Stomach (tissue), 9 donors: ENCODE results near the gene SPDEF. TPM values are rescaled to one million over a fixed set of nuclear protein-coding genes. Genes with fewer than 3 reads are reported as not detected.

Source experiments
- DNase-seq, 2 donors: peaks; one replicate each; pipeline versions ENCODE4 v3.0.0 to v3.0.0-alpha.2; 2013 to 2019
- H3K27ac ChIP-seq, 5 donors: fragments of 200-600 bp in 4 of 5; sonication (generic) in 4 of 5; one replicate each; pipeline ENCODE4 v1.5.1; 2013 to 2019; ENCODE audit warnings: mild to moderate bottlenecking in 1 of 5, moderate library complexity in 1 of 5
- H3K27me3 ChIP-seq, 3 donors: fragments of 200-600 bp; sonication (generic); one replicate each; pipeline ENCODE4 v1.5.1; 2017 to 2019; ENCODE audit warnings: mixed run types in 1 of 3
- H3K36me3 ChIP-seq, 4 donors: fragments of 200-600 bp; sonication (generic); 1 replicate in 3 of 4; 2 replicates in 1 of 4; pipeline ENCODE4 v1.5.1; 2016 to 2019
- H3K4me1 ChIP-seq, 4 donors: fragments of 200-600 bp; sonication (generic); one replicate each; pipeline ENCODE4 v1.5.1; 2016 to 2019
- H3K4me3 ChIP-seq, 4 donors: fragments of 200-600 bp; sonication (generic) in 3 of 4; one replicate each; pipeline ENCODE4 v1.5.1; 2016 to 2019; ENCODE audit warnings: mild to moderate bottlenecking in 1 of 4
- H3K9me3 ChIP-seq, 4 donors: fragments of 200-600 bp; sonication (generic); one replicate each; pipeline ENCODE4 v1.5.1; 2016 to 2019
- EP300 ChIP-seq: sonication (generic); formaldehyde crosslinking; IDR thresholded peaks from one replicate; pipeline ENCODE4 v1.6.1; 2017; ENCODE audit warnings: antibody characterized with exemption
- POLR2A ChIP-seq, 4 donors: fragments of 450-650 bp; IDR thresholded peaks; one replicate each; pipeline ENCODE4 v1.6.1; 2016; ENCODE audit warnings: antibody characterized with exemption in 4 of 4, control low read depth in 2 of 4, mild to moderate bottlenecking in 1 of 4, moderate library complexity in 1 of 4
- POLR2AphosphoS5 ChIP-seq, 3 donors: sonication (generic); formaldehyde crosslinking; IDR thresholded peaks; one replicate each; pipeline ENCODE4 v1.6.1; 2016; ENCODE audit warnings: antibody characterized with exemption in 3 of 3
- WGBS, 5 donors: extraction: QIAGEN DNeasy Blood & Tissue Kit in 3 of 5; methylation state at CpG; one replicate each; pipeline versions ENCODE4 v1.1.5 to v1.1.7; 2013 to 2018; 5-methylcytosine and 5-hydroxymethylcytosine counted together
- intact Hi-C: fragments of 100-400 bp; cut with DNase I; formaldehyde crosslinking; loops from one replicate; pipeline ENCODE4 v1.15.1; 2023; ENCODE audit warnings: low total_unique reads
- polyA plus RNA-seq, 3 donors: library from polyadenylated mRNA; stranded (reverse); fragments of 200-250 nt; gene quantifications; one replicate each; pipeline ENCODE4 v1.2.3, GENCODE V29; 2013
- total RNA-seq, 5 donors: library from RNA; depleted of rRNA; stranded (reverse); fragments of >200 nt; gene quantifications; one replicate each; pipeline versions ENCODE4 v1.1.0 to v1.2.3, GENCODE V29; 2014 to 2016
- TF ChIP-seq, protein P1 (sequence below), 7 experiments: fragments of 450-650 bp in 4 of 7; fragments of 200-600 bp in 3 of 7; sonication (generic) in 3 of 7; IDR thresholded peaks; one replicate each; pipeline ENCODE4 v1.5.1; 2016 to 2019; ENCODE audit warnings: antibody characterized with exemption in 7 of 7, control low read depth in 2 of 7, mild to moderate bottlenecking in 1 of 7
- donor health status: healthy with polysubstance abuse.
- donor health status: Bipolar disorder and iron deficiency.
- donor health status: healthy.

Gene SPDEF
- total and polyA plus RNA-seq, 8 donors: 2.2 to 129 (median 31.4) TPM

DNA sequence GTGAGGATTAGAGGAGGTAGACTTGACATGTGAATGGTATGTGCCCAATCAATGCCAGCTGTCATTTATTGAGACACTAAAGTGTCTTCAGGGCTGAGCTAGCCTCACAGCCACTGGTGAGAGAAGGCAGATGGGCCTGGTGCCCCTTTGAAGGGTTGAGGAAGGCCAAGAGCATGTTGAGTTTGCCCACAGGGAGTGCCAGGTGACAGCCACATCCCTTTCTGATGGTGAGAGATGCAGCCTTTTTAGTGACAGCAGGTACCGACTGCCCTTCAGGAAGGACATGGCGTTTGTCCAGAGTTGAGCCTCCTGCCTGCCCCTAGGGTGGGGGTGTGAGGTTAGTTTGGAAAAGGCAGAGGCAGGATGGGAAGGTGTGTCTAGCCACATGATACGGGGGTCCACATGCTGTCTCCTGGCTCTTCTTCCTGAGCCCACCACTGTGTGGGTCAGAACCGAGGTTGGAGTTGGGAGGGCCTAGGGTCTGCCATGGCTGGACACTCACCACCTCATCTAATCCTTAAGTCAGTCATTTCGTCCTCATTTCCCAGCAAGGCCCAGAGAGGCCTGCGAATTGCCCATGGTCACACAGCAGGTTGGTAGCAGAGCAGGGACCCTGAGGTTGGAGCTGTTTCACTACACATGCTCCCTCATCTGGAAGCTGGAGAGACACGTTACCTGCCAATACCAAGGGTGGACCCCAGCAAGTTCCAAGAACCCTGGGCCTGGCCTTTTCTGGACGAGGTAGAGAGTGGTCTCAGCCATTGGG, 32.5 kb downstream of the SPDEF start:
- TF ChIP-seq, protein P1, sequence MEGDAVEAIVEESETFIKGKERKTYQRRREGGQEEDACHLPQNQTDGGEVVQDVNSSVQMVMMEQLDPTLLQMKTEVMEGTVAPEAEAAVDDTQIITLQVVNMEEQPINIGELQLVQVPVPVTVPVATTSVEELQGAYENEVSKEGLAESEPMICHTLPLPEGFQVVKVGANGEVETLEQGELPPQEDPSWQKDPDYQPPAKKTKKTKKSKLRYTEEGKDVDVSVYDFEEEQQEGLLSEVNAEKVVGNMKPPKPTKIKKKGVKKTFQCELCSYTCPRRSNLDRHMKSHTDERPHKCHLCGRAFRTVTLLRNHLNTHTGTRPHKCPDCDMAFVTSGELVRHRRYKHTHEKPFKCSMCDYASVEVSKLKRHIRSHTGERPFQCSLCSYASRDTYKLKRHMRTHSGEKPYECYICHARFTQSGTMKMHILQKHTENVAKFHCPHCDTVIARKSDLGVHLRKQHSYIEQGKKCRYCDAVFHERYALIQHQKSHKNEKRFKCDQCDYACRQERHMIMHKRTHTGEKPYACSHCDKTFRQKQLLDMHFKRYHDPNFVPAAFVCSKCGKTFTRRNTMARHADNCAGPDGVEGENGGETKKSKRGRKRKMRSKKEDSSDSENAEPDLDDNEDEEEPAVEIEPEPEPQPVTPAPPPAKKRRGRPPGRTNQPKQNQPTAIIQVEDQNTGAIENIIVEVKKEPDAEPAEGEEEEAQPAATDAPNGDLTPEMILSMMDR (IDR thresholded peaks at IDR 0.05): no peak
- TF ChIP-seq POLR2A (IDR thresholded peaks at IDR 0.05) (no peak), POLR2AphosphoS5 (IDR thresholded peaks at IDR 0.05) (no peak), EP300 (no peak)
- no peaks in the 10 kb centered on the region for H3K36me3 ChIP-seq
- no peak for DNase-seq
- H3K4me3 ChIP-seq: no peak overlapping the region
- intact Hi-C loops: no loop called here
- H3K27ac ChIP-seq: no peak overlapping the region
- 83 to 91% (median 88%) methylated on average over 1 to 8 of the region's 8 CpGs for WGBS, 5 donors
- no peaks in the 10 kb centered on the region for H3K9me3 ChIP-seq
- no peaks in the 10 kb centered on the region for H3K27me3 ChIP-seq
- H3K4me1 ChIP-seq: peaks cover 6 to 17% (median 12%) of the 10 kb centered on the region in 4 donors

DNA sequence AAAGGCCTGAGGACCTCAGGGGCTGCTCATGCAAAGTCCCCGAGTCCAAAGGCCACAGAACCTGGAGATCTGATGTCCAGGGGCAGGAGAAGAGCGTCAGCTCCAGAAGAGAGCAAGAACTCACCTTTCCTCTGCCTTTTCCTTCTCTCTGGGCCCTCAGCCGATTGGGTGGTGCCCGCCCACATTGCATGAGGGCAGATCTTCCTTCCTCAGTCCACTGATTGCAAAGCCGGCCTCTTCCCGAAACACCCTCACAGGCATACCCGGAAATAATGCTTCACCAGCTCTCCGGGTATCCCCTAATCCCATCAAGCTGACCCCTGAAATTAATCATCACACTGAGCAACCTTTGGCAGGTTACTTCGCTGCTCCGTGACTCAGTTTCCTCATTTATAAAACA, 33.4 kb downstream of the SPDEF start:
- H3K4me1 ChIP-seq: peaks cover 6 to 17% (median 12%) of the 10 kb centered on the region in 4 donors
- 81 to 84% (median 83%) methylated on average over 10 of the region's 10 CpGs for WGBS, 5 donors
- H3K27me3 ChIP-seq: peaks cover 0 to 4% (median 0%) of the 10 kb centered on the region in 3 donors
- H3K27ac ChIP-seq: no peak overlapping the region
- DNase-seq: no peak
- H3K9me3 ChIP-seq: no peaks in the 10 kb centered on the region
- no peaks in the 10 kb centered on the region for H3K36me3 ChIP-seq
- no peak overlapping the region for H3K4me3 ChIP-seq
- intact Hi-C loops: no loop called here
- TF ChIP-seq POLR2A (IDR thresholded peaks at IDR 0.05) (no peak), POLR2AphosphoS5 (IDR thresholded peaks at IDR 0.05) (no peak), EP300 (no peak)
- TF ChIP-seq, protein P1 (IDR thresholded peaks at IDR 0.05): no peak

DNA sequence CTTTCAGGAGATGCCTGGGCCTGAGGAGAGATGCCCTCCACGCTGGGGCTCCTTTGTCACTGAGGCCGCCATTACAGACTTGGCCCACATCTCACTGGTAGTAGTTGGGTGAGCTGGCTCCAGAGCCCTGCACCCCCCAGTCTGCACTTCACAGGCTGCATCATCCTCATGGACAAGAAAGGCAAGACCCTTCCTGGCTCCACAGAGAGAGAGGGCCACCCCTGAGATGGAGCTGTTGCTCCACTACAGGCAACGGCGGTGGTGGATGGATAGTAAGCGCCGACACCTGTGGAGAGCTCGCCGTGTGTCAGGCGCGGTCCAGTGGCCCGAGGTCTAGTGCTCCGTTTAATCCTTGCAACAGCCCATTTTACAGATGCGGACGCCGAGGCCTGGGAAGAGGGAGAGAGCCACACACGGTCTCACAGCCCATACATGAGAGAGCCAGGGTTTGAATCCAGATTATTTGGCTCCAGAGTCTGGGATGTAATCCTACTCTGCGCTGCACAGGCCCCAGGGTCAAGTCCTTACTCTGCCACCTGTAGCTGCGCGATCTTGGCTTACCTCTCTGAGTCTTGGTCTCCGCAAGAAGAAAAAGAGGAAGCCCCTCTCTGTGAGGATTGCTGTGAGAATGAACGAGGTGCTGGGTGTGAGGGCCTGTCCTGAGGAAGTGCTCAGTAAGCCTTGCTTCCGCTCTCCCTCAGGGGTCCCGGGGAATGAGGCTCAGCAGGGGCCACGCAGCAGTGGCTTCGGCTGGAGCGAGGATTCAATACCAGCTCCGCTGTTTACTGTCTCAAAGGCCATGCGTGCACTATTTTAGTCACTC, 34.5 kb downstream of the SPDEF start:
- TF ChIP-seq POLR2A (IDR thresholded peaks at IDR 0.05) (no peak), EP300 (no peak), POLR2AphosphoS5 (IDR thresholded peaks at IDR 0.05) (no peak)
- TF ChIP-seq, protein P1 (IDR thresholded peaks at IDR 0.05): no peak
- 86 to 91% (median 89%) methylated on average over 24 to 28 of the region's 28 CpGs for WGBS, 5 donors
- H3K36me3 ChIP-seq: no peaks in the 10 kb centered on the region

DNA sequence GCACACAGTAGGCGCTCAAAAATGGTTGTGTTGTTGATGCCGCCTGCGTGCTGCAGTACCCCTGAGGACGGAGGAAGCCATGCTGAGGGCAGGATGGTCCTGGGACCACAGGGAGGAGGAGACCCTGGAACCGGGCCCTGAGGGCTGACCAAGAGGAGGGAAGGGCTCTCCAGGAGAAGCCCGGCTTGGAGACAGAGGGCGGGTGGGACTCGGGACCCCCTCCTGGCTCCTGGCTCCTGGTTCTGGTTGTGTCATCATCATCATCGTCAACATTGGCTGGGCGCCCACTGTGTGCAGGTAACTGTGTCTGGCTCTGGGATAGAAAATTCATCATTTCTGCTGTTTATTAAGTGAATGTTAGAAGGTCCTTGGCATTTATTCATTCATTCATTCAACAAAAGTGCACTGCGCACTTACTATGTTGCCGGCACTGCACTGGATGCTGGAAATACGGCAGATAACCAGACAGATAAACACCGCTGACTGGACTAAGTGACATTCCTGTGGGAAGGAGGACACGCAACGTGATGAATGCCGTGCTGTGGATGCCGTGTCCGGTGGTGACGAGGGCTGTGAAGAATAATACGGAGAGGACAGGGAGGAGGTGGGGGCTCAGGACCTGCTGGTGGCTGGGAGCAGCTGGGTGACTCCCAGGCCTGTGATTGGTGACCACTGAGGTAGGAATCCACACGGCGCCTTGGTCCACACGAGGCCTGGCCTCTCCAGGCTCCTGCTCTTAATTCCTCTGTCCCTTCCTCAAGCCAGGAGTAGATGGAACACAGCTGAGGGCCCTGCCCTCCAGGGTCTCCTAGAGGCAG, 35.3 kb downstream of the SPDEF start:
- no peaks in the 10 kb centered on the region for H3K9me3 ChIP-seq
- H3K4me1 ChIP-seq: no peaks in the 10 kb centered on the region
- intact Hi-C loops: no loop called here
- H3K27me3 ChIP-seq: peaks cover 0 to 23% (median under 1%) of the 10 kb centered on the region in 3 donors
- H3K27ac ChIP-seq: no peak overlapping the region
- no peak overlapping the region for H3K4me3 ChIP-seq
- TF ChIP-seq POLR2AphosphoS5 (IDR thresholded peaks at IDR 0.05) (no peak), EP300 (no peak), POLR2A (IDR thresholded peaks at IDR 0.05) (no peak)
- TF ChIP-seq, protein P1 (IDR thresholded peaks at IDR 0.05): no peak
- 84 to 87% (median 85%) methylated on average over 23 to 24 of the region's 24 CpGs for WGBS, 5 donors
- no peak for DNase-seq
- H3K36me3 ChIP-seq: no peaks in the 10 kb centered on the region

More for the DNA sequence above, 34.5 kb downstream of the SPDEF start:
- Histone ChIP-seq H3K4me1 (peaks cover 3 to 6% (median 4%) of the 10 kb centered on the region in 4 donors), H3K27me3 (peaks cover 0 to 15% (median 0%) of the 10 kb centered on the region in 3 donors), H3K4me3 (no peak overlapping the region), H3K27ac (no peak overlapping the region), H3K9me3 (no peaks in the 10 kb centered on the region)
- no peak for DNase-seq
- intact Hi-C loops: no loop called here
